Heart left ventricle (tissue), 13 donors: ENCODE results near the gene TIMM17B.

Experiments used
- CTCF ChIP-seq, 12 donors: fragments of 200-600 bp; sonication (generic) in 4 of 12; IDR thresholded peaks; one replicate each; pipeline versions ENCODE4 v1.5.0 to v1.8.0; 2018 to 2022; ENCODE audit warnings: antibody characterized with exemption in 12 of 12, mild to moderate bottlenecking in 5 of 12
- POLR2A ChIP-seq, 2 donors: fragments of 450-650 bp; IDR thresholded peaks; one replicate each; pipeline ENCODE4 v1.6.1; 2017; ENCODE audit warnings: antibody characterized with exemption in 2 of 2, mild to moderate bottlenecking in 2 of 2, moderate library complexity in 2 of 2
- donor health status: ischemic (EF 13 %, LVEDD 7.1; RV severe dilation, severe dysfunction).
- donor health status: DM: no; HTN: yes; CAD: no.
- donor health status: DM: no; HTN: no; CAD: no.
- donor health status: ischemic (EF 25% LVEDD 6.9; RV normal size, moderate dysfunction).
- donor health status: ischemic (EF 25% LVEDD 5.7; RV mildly dilated, moderate dysfunction).
- donor health status: ischemic (EF 35%, LVEDD 5.7; RV mildly dilated, moderate dysfunction).
- donor health status: nonischemic (EF 11% LVEDD 7.7; RV severe dilation, severe dysfunction).
- donor health status: DM: yes; HTN: yes; CAD: no.
- donor health status: PGD.
- donor health status: ischemic (EF 29% LVEDD 5.4; RV normal size, mild dysfunction).
- donor health status: nonischemic (EF 23%, LVEDD 6.1; RV moderate dilation, normal function).

DNA sequence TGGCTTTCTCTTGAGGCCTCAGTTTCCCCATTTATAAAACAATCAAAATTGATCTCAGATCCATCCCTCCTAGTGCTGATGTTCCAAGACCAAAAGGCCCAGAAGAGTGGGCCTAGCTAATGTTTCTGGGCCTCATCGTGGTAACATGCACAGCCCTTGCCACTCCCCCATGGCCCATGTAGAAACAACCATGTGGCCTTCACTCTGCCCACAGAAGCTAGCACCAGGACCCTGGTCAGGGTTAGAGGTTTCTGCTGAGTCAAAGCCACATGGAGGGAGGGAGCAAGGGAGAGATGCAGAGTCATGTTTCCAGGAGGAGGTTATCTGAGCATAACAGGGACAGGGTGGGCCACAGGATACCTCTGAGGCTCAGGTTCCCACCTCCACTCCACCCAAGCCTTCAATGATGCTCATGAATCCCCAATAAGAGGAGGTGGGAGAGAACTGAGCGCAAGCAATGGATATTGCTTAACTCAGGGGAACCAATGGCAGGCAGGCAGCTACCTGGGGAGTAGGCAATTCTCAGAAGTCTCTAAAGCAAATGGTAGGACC lies 42.9 kb upstream of the TIMM17B start:
- no peak for TF ChIP-seq CTCF (IDR thresholded peaks at IDR 0.05)
- TF ChIP-seq POLR2A (IDR thresholded peaks at IDR 0.05): no peak
